H1 (cell line): ENCODE results near the gene RNF141. TPM values are rescaled to one million over a fixed set of nuclear protein-coding genes. Genes with fewer than 3 reads are reported as not detected.

ENCODE experiments used
- CHD7 ChIP-seq: fragments of 300-600 bp; sonication (generic); IDR thresholded peaks from 2 replicates; pipeline ENCODE4 v1.7.1; 2012; ENCODE audit warnings: low read length, moderate library complexity, mild to moderate bottlenecking, inconsistent platforms; ENCODE audit not compliant: insufficient replicate concordance
- CREB1 ChIP-seq: IDR thresholded peaks from 2 replicates; pipeline ENCODE4 v1.6.1; 2012; ENCODE audit warnings: inconsistent platforms
- FOSL1 ChIP-seq: IDR thresholded peaks from 2 replicates; pipeline ENCODE4 v1.6.1; 2011; ENCODE audit warnings: mild to moderate bottlenecking, low read depth, low read length, moderate library complexity; ENCODE audit not compliant: insufficient read depth
- GTF2F1 ChIP-seq: IDR thresholded peaks from 2 replicates; pipeline ENCODE4 v1.6.1; 2012; ENCODE audit warnings: low read depth, low read length, improper control_type of control experiment, borderline replicate concordance
- NANOG ChIP-seq: IDR thresholded peaks from 2 replicates; pipeline ENCODE4 v1.6.1; 2011; ENCODE audit warnings: low read length, low read depth, mild to moderate bottlenecking, inconsistent platforms; ENCODE audit not compliant: insufficient read depth, poor library complexity, severe bottlenecking
- SP2 ChIP-seq: IDR thresholded peaks from 2 replicates; pipeline ENCODE4 v1.6.1; 2012; ENCODE audit warnings: mild to moderate bottlenecking, low read length, inconsistent platforms
- ZNF274 ChIP-seq: IDR thresholded peaks from 2 replicates; pipeline ENCODE4 v1.7.0; 2012; ENCODE audit warnings: low read length, borderline replicate concordance; ENCODE audit errors: extremely low read depth
- polyA plus RNA-seq, 7 experiments: library from polyadenylated mRNA; depleted of rRNA in 3 of 7; stranded (reverse) in 5 of 7; unstranded in 2 of 7; fragments of >200 nt in 5 of 7; fragments of 200-250 nt in 2 of 7; gene quantifications; 1 replicate in 5 of 7; 2 replicates in 1 of 7; 4 replicates in 1 of 7; pipeline versions ENCODE4 v1.2.1 to v1.2.3, GENCODE V29; 2011 to 2013; ENCODE audit warnings: missing spikeins in 2 of 7, mixed read lengths in 2 of 7
- total RNA-seq: library from RNA; stranded (reverse); fragmentation: NEBNext Ultra II Directional; extraction: Animal tissue kit (Norgen Biotek cat#: 25700); gene quantifications from 2 replicates; pipeline ENCODE4 v1.2.1, GENCODE V29; 2021

RNF141 gene
- total and polyA plus RNA-seq, 2 of the 8 experiments (the other 6 are each of a cell fraction or from before 2014, with no cell fraction given): 8.5 to 22.8 TPM

- TF ChIP-seq CHD7: no peak
- TF ChIP-seq FOSL1: no peak
- TF ChIP-seq CREB1: no peak
- no peak for TF ChIP-seq ZNF274
- no peak for TF ChIP-seq SP2
- no peak for TF ChIP-seq NANOG
- no peak for TF ChIP-seq GTF2F1
Observed at GRCh38 chr11:10498022-10498400, 43.0 kb downstream of the RNF141 start (continued).
